H1 (cell line): ENCODE measurements around the gene FOSL2. TPM values are rescaled to one million over a fixed set of nuclear protein-coding genes. Genes with fewer than 3 reads are reported as not detected.

Experiments
- CTCF ChIA-PET: fragments of 300-600 bp; sonication (Branson Sonifier 250); formaldehyde crosslinking; loops from one replicate; lab custom pipeline; 2021; ENCODE audit not compliant: partially characterized antibody; lab: Charles Lee
- POLR2A ChIA-PET: fragments of 300-600 bp; sonication (Branson Sonifier 250); formaldehyde crosslinking; loops from one replicate; lab custom pipeline; 2021; ENCODE audit warnings: inconsistent platforms; ENCODE audit not compliant: partially characterized antibody; lab: Charles Lee
- DNase-seq, 2 experiments: peaks; one replicate each; pipeline versions ENCODE4 v3.0.0 to v3.0.0-alpha.2; 2010 to 2022; ENCODE audit warnings: low spot score in 2 of 2, low read depth in 1 of 2, mixed read lengths in 1 of 2
- FAIRE-seq: peaks from 2 replicates; lab custom pipeline; 2011; peaks lifted over from hg19 to GRCh38; lab: Jason Lieb, UNC
- H2AFZ ChIP-seq: 2 replicates; pipeline ENCODE4 v1.8.1; 2012; ENCODE audit warnings: low read length, inconsistent platforms
- H2AK5ac ChIP-seq: 2 replicates; pipeline ENCODE4 v1.6.1; 2013; ENCODE audit warnings: low read depth, low read length
- H2BK120ac ChIP-seq: replicated peaks from 2 replicates; pipeline ENCODE3; 2013; ENCODE audit warnings: low read depth, low read length, inconsistent platforms
- H2BK12ac ChIP-seq: 2 replicates; pipeline ENCODE4 v1.6.1; 2013; ENCODE audit warnings: low read depth, low read length
- H2BK15ac ChIP-seq: 2 replicates; pipeline ENCODE4 v1.6.1; 2013; ENCODE audit warnings: low read length
- H2BK20ac ChIP-seq: 2 replicates; pipeline ENCODE4 v1.6.1; 2013; ENCODE audit warnings: low read length
- H2BK5ac ChIP-seq: 2 replicates; pipeline ENCODE4 v1.6.1; 2013; ENCODE audit warnings: low read depth, low read length
- H3K14ac ChIP-seq: 2 replicates; pipeline ENCODE4 v1.6.1; 2013; ENCODE audit warnings: inconsistent platforms; ENCODE audit not compliant: insufficient read length
- H3K18ac ChIP-seq: 2 replicates; pipeline ENCODE4 v1.6.1; 2013; ENCODE audit warnings: low read length; ENCODE audit errors: extremely low read depth
- H3K23ac ChIP-seq: 2 replicates; pipeline ENCODE4 v1.6.1; 2013; ENCODE audit warnings: inconsistent platforms; ENCODE audit not compliant: insufficient read length
- H3K23me2 ChIP-seq: 2 replicates; pipeline ENCODE4 v1.6.1; 2013; ENCODE audit warnings: low read depth, low read length
- H3K27ac ChIP-seq: 2 replicates; pipeline ENCODE4 v1.6.1; 2011; ENCODE audit warnings: low read depth, low read length, inconsistent platforms
- H3K27me3 ChIP-seq, 4 experiments: replicated peaks in 1 of 4; 1 replicate in 1 of 4; 2 replicates in 3 of 4; pipeline versions ENCODE4 v1.6.1 to v1.8.1; 2011 to 2013; ENCODE audit warnings: low read length in 3 of 4, mild to moderate bottlenecking in 3 of 4, inconsistent platforms in 2 of 4, mixed read lengths in 2 of 4, moderate library complexity in 1 of 4; ENCODE audit not compliant: control insufficient read depth in 3 of 4, insufficient read depth in 3 of 4; ENCODE audit errors: extremely low read depth in 1 of 4
- H3K36me3 ChIP-seq, 4 experiments: 2 replicates each; pipeline versions ENCODE4 v1.6.1 to v1.8.1; 2011 to 2013; ENCODE audit warnings: mild to moderate bottlenecking in 4 of 4, low read length in 3 of 4, moderate library complexity in 2 of 4, control low read depth in 1 of 4, inconsistent platforms in 1 of 4; ENCODE audit not compliant: insufficient read depth in 4 of 4, control insufficient read depth in 2 of 4
- H3K4ac ChIP-seq: replicated peaks from 2 replicates; pipeline ENCODE3; 2013; ENCODE audit warnings: low read length, low read depth, mixed read lengths, inconsistent platforms; ENCODE audit not compliant: insufficient read length
- H3K4me1 ChIP-seq, 4 experiments: replicated peaks in 1 of 4; 1 replicate in 1 of 4; 2 replicates in 3 of 4; pipeline versions ENCODE4 v1.6.1 to v1.8.1; 2011 to 2013; ENCODE audit warnings: low read length in 3 of 4, inconsistent platforms in 2 of 4, mixed read lengths in 1 of 4; ENCODE audit not compliant: insufficient read depth in 4 of 4, control insufficient read depth in 3 of 4
- H3K4me2 ChIP-seq, 2 experiments: 2 replicates each; pipeline versions ENCODE4 v1.6.1 to v1.8.1; 2011 to 2013; ENCODE audit warnings: low read depth in 2 of 2, low read length in 2 of 2, control low read depth in 1 of 2, inconsistent platforms in 1 of 2, mild to moderate bottlenecking in 1 of 2; ENCODE audit not compliant: insufficient read depth in 1 of 2
- H3K4me3 ChIP-seq, 4 experiments: fragments of 200-600, 300-600 bp in 1 of 4; sonication (generic), shearing (Covaris generic), sonication (Bioruptor Twin) in 1 of 4; 2 replicates each; pipeline versions ENCODE4 v1.5.1 to v1.8.1; 2011 to 2016; ENCODE audit warnings: low read length in 4 of 4, low read depth in 3 of 4, control low read depth in 2 of 4, inconsistent platforms in 2 of 4, mild to moderate bottlenecking in 2 of 4, mixed read lengths in 1 of 4, moderate library complexity in 1 of 4; ENCODE audit not compliant: insufficient read depth in 2 of 4; ENCODE audit errors: extremely low read depth in 1 of 4
- H3K56ac ChIP-seq: replicated peaks from 2 replicates; pipeline ENCODE3; 2013; ENCODE audit warnings: low read depth, mild to moderate bottlenecking, mixed read lengths, low read length, inconsistent platforms; ENCODE audit not compliant: insufficient read length
- H3K79me1 ChIP-seq: 2 replicates; pipeline ENCODE4 v1.6.1; 2013; ENCODE audit warnings: low read depth, low read length, control low read depth
- H3K79me2 ChIP-seq, 2 experiments: 2 replicates each; pipeline versions ENCODE4 v1.6.1 to v1.8.1; 2012 to 2013; ENCODE audit warnings: low read length in 2 of 2, mild to moderate bottlenecking in 2 of 2, inconsistent platforms in 1 of 2; ENCODE audit not compliant: insufficient read depth in 2 of 2, control insufficient read depth in 1 of 2
- H3K9ac ChIP-seq, 4 experiments: replicated peaks in 1 of 4; 1 replicate in 1 of 4; 2 replicates in 3 of 4; pipeline versions ENCODE4 v1.6.1 to v1.8.1; 2011 to 2013; ENCODE audit warnings: low read depth in 3 of 4, low read length in 3 of 4, control low read depth in 2 of 4, mild to moderate bottlenecking in 2 of 4, moderate library complexity in 2 of 4, inconsistent platforms in 1 of 4; ENCODE audit errors: extremely low read depth in 1 of 4
- H3K9me3 ChIP-seq, 2 experiments: 2 replicates each; pipeline versions ENCODE4 v1.6.1 to v1.8.1; 2012 to 2013; ENCODE audit warnings: mild to moderate bottlenecking in 2 of 2, moderate library complexity in 2 of 2, control low read depth in 1 of 2, inconsistent platforms in 1 of 2, low read depth in 1 of 2, low read length in 1 of 2, mixed read lengths in 1 of 2; ENCODE audit not compliant: insufficient read depth in 2 of 2
- H4K20me1 ChIP-seq, 2 experiments: replicated peaks in 1 of 2; 2 replicates each; pipeline versions ENCODE3 to v1.8.1; 2011 to 2013; ENCODE audit warnings: inconsistent platforms in 2 of 2, low read length in 2 of 2, mild to moderate bottlenecking in 1 of 2; ENCODE audit not compliant: insufficient read depth in 2 of 2, control insufficient read depth in 1 of 2
- H4K5ac ChIP-seq: 2 replicates; pipeline ENCODE4 v1.6.1; 2013; ENCODE audit warnings: low read length, low read depth, mixed read lengths, inconsistent platforms; ENCODE audit not compliant: insufficient read length
- H4K8ac ChIP-seq: 2 replicates; pipeline ENCODE4 v1.8.0; 2013; ENCODE audit warnings: mild to moderate bottlenecking, moderate library complexity, low read length, inconsistent platforms; ENCODE audit not compliant: insufficient read depth; ENCODE audit errors: extremely low read depth
- H4K91ac ChIP-seq: replicated peaks from 2 replicates; pipeline ENCODE3; 2013; ENCODE audit warnings: low read length, mixed read lengths, inconsistent platforms; ENCODE audit not compliant: insufficient read length
- BRCA1 ChIP-seq: IDR thresholded peaks from 2 replicates; pipeline ENCODE4 v1.6.1; 2012; ENCODE audit warnings: low read depth, low read length, improper control_type of control experiment
- CBX8 ChIP-seq: fragments of 300-800, 300-1000 bp; sonication (generic); IDR thresholded peaks from 2 replicates; pipeline ENCODE4 v1.7.1; 2016; ENCODE audit warnings: low read depth, low read length, borderline replicate concordance
- CEBPB ChIP-seq: IDR thresholded peaks from 2 replicates; pipeline ENCODE4 v1.6.1; 2012; ENCODE audit warnings: low read depth, low read length
- HDAC2 ChIP-seq, 2 experiments: fragments of 300-600 bp in 1 of 2; sonication (generic) in 1 of 2; IDR thresholded peaks; 2 replicates each; pipeline ENCODE4 v1.6.1; 2011 to 2012; ENCODE audit warnings: low read depth in 2 of 2, low read length in 2 of 2, mild to moderate bottlenecking in 2 of 2, moderate library complexity in 2 of 2, borderline replicate concordance in 1 of 2, inconsistent platforms in 1 of 2
- WGBS, 2 experiments: shearing (Covaris generic) in 1 of 2; methylation state at CpG; one replicate each; pipeline versions ENCODE4 v1.1.6 to v1.1.7; 2013 to 2015; ENCODE audit warnings: low lambda C conversion rate in 2 of 2, mixed read lengths in 2 of 2, inconsistent platforms in 1 of 2, low coverage in 1 of 2, missing lambda C conversion rate in 1 of 2; ENCODE audit not compliant: insufficient replicate concordance in 2 of 2, insufficient coverage in 1 of 2, insufficient read length in 1 of 2; ENCODE audit errors: extremely low coverage in 1 of 2, missing lambda C conversion rate in 1 of 2; 5-methylcytosine and 5-hydroxymethylcytosine counted together
- polyA plus RNA-seq, 7 experiments: library from polyadenylated mRNA; depleted of rRNA in 3 of 7; stranded (reverse) in 5 of 7; unstranded in 2 of 7; fragments of >200 nt in 5 of 7; fragments of 200-250 nt in 2 of 7; gene quantifications; 1 replicate in 5 of 7; 2 replicates in 1 of 7; 4 replicates in 1 of 7; pipeline versions ENCODE4 v1.2.1 to v1.2.3, GENCODE V29; 2011 to 2013; ENCODE audit warnings: missing spikeins in 2 of 7, mixed read lengths in 2 of 7
- total RNA-seq: library from RNA; stranded (reverse); fragmentation: NEBNext Ultra II Directional; extraction: Animal tissue kit (Norgen Biotek cat#: 25700); gene quantifications from 2 replicates; pipeline ENCODE4 v1.2.1, GENCODE V29; 2021

Gene FOSL2
- total and polyA plus RNA-seq, 2 of the 8 experiments (the other 6 are each of a cell fraction or from before 2014, with no cell fraction given) = 1.5 to 4.5 TPM

DNA sequence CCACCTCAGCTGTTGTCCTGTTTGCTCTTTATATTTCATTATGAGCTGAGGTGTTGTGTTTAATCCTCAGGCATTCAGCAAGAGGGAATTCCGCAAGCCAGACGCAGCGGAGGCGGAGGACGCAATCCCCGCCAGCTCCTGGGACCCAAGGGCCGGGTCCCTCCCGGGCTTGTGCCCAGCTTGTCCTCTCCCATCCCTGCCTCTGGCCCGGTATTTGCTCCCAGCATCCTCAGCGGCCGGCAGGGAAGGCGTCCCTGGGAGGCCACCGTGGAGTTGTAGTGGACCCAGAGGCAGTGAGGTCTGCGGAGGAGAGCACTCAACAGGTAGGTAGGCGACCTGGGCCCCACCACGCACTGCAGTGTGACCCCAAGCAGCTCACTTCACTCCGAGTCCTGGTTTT, 42.5 kb upstream of the FOSL2 start:
- Histone ChIP-seq H2BK15ac (no peak overlapping the region), H3K9ac (no peak overlapping the region), H2BK20ac (no peak overlapping the region), H2AFZ (no peak overlapping the region), H3K4me1 (peaks cover 0 to 6% (median 2%) of the 10 kb centered on the region in 4 experiments; a peak in 5 of 7 replicates), H3K18ac (no peak overlapping the region), H2BK5ac (no peak overlapping the region), H4K5ac (no peak overlapping the region), H3K23me2 (no peaks in the 10 kb centered on the region), H4K8ac (no peak overlapping the region), H3K23ac (no peak overlapping the region), H2BK120ac (no peak overlapping the region), H3K56ac (no peak overlapping the region), H3K4me3 (no peak overlapping the region), H2AK5ac (no peak overlapping the region), H3K9me3 (no peaks in the 10 kb centered on the region), H4K20me1 (no peaks in the 10 kb centered on the region), H3K27me3 (no peaks in the 10 kb centered on the region), H2BK12ac (no peak overlapping the region), H4K91ac (no peak overlapping the region), H3K36me3 (no peaks in the 10 kb centered on the region), H3K14ac (no peak overlapping the region), H3K79me1 (no peaks in the 10 kb centered on the region), H3K4me2 (no peak overlapping the region), H3K4ac (no peak overlapping the region), H3K27ac (no peak overlapping the region), H3K79me2 (no peaks in the 10 kb centered on the region)
- POLR2A ChIA-PET = no interaction called here
- 95% methylated on average over 17 of the region's 17 CpGs; no CpG with 5 or more reads in 1 of the 2 experiments for WGBS, 2 experiments
- no peak for DNase-seq
- CTCF ChIA-PET = interaction anchor here (0.7 to 2.8 kb wide), 5 partner anchors 10 to 41 kb away, joined by 3 to 14 read pairs (median 3); no protein-coding TSS in a partner anchor
- no peak for TF ChIP-seq HDAC2 (IDR thresholded peaks at IDR 0.05; ENCODE audit: borderline replicate concordance in 1 of 2, low read depth in 2 of 2, low read length in 2 of 2)
- TF ChIP-seq CBX8 = no peak
- no peak for TF ChIP-seq CEBPB
- no peak for TF ChIP-seq BRCA1
- FAIRE-seq = no peak
